ENCODE measurements around the gene CLSTN2.

CLSTN2 gene

DNA sequence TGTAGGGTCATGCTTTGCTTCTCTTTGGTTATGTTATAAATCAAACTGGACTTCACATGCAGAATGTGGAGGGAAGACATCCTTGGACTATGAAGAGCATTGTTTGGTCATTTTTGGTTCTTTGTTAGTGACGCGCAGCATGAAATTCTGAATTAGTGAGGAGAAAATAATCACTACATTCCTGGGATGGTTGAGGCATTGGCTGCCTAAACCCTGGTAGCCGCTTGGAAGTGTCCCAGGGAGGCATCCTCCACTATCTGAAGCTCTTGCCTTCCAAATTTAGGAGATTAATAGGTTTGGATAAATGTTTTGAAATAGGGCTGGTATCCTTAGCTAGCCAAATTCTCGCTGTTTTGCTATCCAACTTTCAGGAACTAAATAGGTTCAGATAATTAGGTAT is 96.2 kb downstream of the CLSTN2 start:
- H3K27ac Mint-ChIP-seq = no peak overlapping the region
- no peaks in the 10 kb centered on the region for H3K9me3 Mint-ChIP-seq
- TF ChIP-seq CTCF (IDR thresholded peaks at IDR 0.05; ENCODE audit: unreplicated experiment in 3 of 3) = no peak
- peaks cover 12% of the 10 kb centered on the region for H3K27me3 Mint-ChIP-seq (ENCODE audit: low read depth)
- peaks cover 11% of the 10 kb centered on the region for H3K4me1 Mint-ChIP-seq
- no peak overlapping the region for H3K4me3 Mint-ChIP-seq
- H3K36me3 Mint-ChIP-seq (ENCODE audit: low read depth) = no peaks in the 10 kb centered on the region

- Mint-ChIP-seq H3K36me3 (ENCODE audit: low read depth) (no peaks in the 10 kb centered on the region), H3K4me1 (no peaks in the 10 kb centered on the region), H3K4me3 (no peak overlapping the region), H3K9me3 (no peaks in the 10 kb centered on the region), H3K27me3 (ENCODE audit: low read depth) (peaks cover 11% of the 10 kb centered on the region), H3K27ac (no peak overlapping the region)
- TF ChIP-seq CTCF (IDR thresholded peaks at IDR 0.05; ENCODE audit: unreplicated experiment in 3 of 3) = no peak
These were observed 99.1 kb downstream of the CLSTN2 start for GRCh38 chr3:140034058-140034457.

DNA sequence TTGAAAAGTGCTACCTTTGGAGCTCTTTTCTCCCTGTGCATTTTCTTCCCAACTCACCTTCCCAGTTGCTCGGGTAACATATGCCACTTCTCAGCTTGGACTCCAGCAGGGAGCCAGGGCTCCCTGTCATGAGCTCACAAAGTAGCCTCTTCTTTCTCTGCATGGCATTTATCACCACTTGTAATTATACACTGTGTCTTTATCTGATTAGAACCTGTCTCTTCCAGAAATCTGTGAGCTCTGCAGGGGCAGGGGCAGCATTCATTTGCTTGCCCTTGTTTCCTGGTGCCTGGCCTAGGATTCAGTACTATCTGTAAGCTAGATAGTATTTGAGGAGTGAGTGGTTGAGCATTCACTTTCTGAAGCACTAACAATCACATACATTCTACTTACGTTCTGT is 100.9 kb downstream of the CLSTN2 start:
- Mint-ChIP-seq H3K27ac (no peak overlapping the region), H3K4me1 (no peaks in the 10 kb centered on the region), H3K27me3 (ENCODE audit: low read depth) (peaks cover 11% of the 10 kb centered on the region), H3K9me3 (no peaks in the 10 kb centered on the region), H3K36me3 (ENCODE audit: low read depth) (no peaks in the 10 kb centered on the region), H3K4me3 (no peak overlapping the region)
- no peak for TF ChIP-seq CTCF (IDR thresholded peaks at IDR 0.05; ENCODE audit: unreplicated experiment in 3 of 3)

- Mint-ChIP-seq H3K4me3 (no peak overlapping the region), H3K9me3 (peaks cover 7% of the 10 kb centered on the region)
- no peak for TF ChIP-seq CTCF (IDR thresholded peaks at IDR 0.05; ENCODE audit: unreplicated experiment in 3 of 3)
These were observed 115.4 kb downstream of the CLSTN2 start for GRCh38 chr3:140050396-140050795.

GRCh38 chr3:140051019-140051957 is 116.3 kb downstream of the CLSTN2 start:
- Mint-ChIP-seq H3K4me3 (no peak overlapping the region), H3K4me1 (peaks cover 24% of the 10 kb centered on the region), H3K9me3 (peaks cover 2% of the 10 kb centered on the region), H3K27me3 (ENCODE audit: low read depth) (peaks cover 31% of the 10 kb centered on the region), H3K36me3 (ENCODE audit: low read depth) (no peaks in the 10 kb centered on the region), H3K27ac (no peak overlapping the region)
- TF ChIP-seq CTCF (IDR thresholded peaks at IDR 0.05; ENCODE audit: unreplicated experiment in 3 of 3) = peak in 2 of 3 experiments; percentile 8 to 23

More at GRCh38 chr3:140050396-140050795, 115.4 kb downstream of the CLSTN2 start:
- H3K27me3 Mint-ChIP-seq (ENCODE audit: low read depth) = peaks cover 31% of the 10 kb centered on the region
- no peaks in the 10 kb centered on the region for H3K36me3 Mint-ChIP-seq (ENCODE audit: low read depth)
- H3K4me1 Mint-ChIP-seq = peaks cover 24% of the 10 kb centered on the region
- H3K27ac Mint-ChIP-seq = no peak overlapping the region
